ENCODE data around the gene HSD11B1L.
A peak's percentile ranks its signal among the peaks of the same experiment; 100 is the strongest.
"Not testable (repeated sequence)": the region's sequence is repeated elsewhere in the genome, so short reads cannot be mapped to it uniquely, and the experiment has no call there.

HSD11B1L gene

GRCh38 chr19:5703819-5704818 is 23.3 kb downstream of the HSD11B1L start:
- no peak for DNase-seq

DNA sequence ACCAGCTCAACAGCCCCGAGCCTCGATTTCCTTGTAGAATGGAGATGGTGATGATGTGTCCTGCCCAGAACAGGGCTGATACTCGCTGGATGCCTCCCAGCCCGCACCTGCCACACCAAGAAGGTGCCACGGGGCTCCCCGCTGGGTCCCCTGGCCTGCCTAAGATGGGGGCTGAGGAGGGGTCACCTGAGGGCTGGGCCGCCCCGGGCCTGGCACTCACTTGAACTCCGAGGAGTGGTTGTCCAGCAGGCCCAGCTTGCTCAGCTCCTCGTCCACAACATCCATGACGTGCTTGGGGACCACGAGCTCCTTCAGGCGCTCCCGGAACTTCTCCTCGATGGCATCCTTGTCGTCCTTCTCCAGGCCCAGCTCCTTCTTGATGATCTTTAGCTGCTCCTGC is 24.7 kb downstream of the HSD11B1L start:
- DNase-seq, result no peak

DNA sequence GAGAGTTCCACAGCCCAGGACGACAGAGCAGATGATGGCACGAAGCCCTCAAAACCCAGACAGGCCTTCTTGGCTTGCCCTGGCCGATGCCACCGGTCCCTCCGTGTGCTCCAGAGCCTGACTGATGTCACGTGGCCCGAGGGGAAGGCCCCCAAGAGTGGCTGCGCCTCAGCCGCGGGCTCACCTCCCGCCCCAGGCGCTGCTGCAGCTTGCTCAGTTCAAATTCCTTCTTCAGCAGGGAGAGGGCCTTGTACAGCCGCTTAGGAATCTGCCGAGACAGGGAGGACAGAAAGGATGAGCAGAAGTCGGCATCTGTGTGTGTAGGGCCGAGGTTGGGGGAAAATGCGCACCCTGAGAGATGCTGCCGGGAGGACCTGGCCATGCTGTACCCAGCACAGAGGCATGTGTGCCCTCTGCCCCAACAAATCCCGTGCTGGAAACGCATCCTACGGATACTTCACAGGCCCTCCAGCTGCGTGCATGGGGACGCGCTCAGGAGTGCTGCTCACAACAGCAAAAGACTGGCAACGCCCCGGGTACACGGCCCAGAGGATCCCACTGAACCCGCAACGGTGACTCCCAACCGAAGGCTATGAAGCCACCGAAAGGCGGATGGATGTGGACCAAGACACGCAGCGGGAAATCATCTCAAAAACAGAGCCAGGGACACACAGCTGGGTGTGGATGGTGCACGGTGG is 26.2 kb downstream of the HSD11B1L start:
- DNase-seq, result no peak

DNA sequence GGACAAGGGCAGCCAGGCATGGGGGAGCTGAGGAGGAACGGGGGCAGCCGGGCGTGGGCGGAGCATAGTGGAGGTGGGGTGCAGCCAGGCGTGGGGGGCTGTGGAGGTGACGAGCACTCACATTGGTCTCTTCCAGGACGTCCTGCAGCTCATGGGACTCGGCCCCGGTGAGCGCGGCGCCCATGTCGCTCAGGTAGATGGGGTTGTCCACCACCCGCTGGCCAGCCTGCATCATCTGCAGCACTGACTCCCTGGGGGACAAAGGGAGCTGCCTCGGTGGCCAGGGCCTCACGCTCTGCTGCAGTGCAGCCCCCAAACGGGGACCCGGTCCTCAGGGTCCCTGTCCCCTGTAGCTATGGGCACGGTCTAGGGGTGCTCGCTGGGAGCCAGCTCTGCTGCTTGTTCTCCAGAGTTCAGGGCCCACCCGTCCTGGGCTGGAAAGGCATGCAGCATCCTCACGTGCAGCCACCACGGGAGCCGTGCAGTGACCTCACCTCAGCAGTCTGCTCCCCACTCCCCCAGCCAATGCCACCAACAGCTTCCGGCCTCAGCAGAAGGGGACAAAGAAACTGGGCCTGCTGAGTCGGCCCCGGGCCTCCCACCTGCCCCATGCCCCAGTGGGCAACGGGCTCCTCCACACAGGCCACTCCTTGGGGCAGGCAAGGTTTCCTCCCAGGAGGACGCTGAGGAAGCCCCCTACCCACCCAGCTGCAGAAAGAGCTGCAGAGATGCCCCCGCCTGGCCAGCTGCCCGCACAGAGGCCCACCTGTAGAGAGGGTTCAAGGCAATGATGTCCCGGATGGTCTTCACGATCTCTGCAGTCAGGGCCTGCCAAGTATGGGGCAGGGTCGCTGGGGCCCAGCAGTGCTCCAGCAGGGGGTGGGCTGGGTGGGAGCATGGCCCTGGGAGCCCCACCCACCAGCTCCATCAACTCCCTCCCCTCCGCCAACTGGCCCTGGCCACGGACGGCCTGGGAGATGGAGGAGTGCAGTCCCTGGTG is 27.0 kb downstream of the HSD11B1L start:
- no peak for DNase-seq

DNA sequence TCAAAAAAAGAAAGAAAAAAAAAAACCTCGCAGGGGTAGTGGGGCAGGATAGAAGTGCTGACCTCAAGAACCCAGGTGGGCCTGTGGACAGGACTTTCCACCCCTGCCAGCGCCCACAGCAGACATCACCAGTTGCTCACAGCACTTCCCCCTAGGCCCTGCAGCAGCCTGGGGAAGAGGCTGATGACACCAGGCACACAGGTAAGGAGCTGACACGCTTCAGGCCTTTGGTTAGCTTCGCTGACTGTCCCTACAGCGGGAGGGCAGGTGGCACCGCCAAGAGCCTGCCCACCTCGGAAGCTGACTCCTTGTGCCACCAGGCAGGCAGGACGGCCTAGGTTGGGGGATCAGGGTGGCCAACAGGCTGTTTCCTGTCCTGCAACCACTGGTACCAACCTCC is 30.2 kb downstream of the HSD11B1L start:
- DNase-seq, result no peak

GRCh38 chr19:5711713-5712161 is 30.9 kb downstream of the HSD11B1L start:
- no peak for DNase-seq

- DNase-seq, result no peak
These were observed 32.4 kb downstream of the HSD11B1L start for GRCh38 chr19:5713228-5713627.

- no peak for DNase-seq
These were observed 34.0 kb downstream of the HSD11B1L start for GRCh38 chr19:5714816-5715215.

DNA sequence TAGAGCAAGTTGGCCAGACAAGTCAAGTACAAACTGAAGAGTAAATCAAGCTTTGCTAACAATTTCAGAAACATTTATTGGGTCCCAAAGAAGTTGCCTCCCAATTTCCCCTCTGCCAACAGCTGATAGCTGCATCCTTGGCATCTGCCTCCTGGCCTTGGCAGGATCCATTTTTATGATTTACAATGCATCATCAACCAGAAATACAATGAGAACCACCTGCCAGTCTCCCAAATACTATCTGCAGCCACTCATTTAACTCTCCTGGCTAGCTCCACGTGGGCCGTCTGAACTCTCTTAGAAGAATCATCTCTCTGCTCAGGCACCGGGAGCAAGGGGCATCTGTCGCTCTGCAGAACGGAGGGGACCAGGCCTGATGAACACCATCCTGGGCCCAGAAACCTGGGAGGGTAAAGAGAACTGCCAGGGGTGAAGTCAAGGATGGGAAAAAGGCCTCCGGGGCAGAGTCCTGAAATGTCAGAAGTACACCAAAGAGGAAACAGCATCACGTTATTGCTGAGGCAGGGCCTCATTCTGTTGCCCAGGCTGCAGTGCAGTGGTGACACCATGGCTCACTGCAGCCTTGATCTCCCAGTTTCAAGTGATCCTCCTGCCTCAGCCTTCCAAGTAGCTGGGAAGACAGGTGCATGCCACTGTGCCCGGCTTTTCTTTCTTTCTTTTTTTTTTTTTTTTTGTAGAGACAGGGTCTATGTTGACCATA is 36.5 kb downstream of the HSD11B1L start:
- no peak for DNase-seq

DNA sequence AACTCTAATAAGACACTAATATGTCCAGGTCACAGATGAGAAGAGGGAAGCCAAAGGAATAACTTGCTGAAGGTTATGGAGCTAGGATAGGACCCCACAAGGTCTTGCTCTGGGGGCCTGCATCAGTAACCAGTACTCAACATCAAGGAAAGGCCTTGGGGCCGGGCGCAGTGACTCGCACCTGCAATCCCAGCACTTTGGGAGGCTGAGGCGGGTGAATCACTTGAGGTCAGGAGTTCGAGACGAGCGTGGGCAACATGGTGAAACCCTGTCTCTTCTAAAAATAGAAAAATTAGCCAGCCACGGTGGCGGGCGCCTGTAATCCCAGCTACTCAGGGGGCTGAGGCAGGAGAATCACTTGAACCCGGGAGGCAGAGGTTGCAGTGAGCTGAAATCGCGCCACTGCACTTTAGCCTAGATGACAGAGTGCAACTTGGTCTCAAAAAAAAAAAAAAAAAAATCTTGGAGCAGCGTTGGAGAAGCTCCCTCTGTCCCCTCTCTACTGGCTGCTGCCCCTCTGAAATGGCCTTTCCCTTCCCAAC is 37.3 kb downstream of the HSD11B1L start:
- no peak for DNase-seq

GRCh38 chr19:5718579-5719273 is 37.9 kb downstream of the HSD11B1L start:
- DNase-seq, result peak; percentile 10

DNA sequence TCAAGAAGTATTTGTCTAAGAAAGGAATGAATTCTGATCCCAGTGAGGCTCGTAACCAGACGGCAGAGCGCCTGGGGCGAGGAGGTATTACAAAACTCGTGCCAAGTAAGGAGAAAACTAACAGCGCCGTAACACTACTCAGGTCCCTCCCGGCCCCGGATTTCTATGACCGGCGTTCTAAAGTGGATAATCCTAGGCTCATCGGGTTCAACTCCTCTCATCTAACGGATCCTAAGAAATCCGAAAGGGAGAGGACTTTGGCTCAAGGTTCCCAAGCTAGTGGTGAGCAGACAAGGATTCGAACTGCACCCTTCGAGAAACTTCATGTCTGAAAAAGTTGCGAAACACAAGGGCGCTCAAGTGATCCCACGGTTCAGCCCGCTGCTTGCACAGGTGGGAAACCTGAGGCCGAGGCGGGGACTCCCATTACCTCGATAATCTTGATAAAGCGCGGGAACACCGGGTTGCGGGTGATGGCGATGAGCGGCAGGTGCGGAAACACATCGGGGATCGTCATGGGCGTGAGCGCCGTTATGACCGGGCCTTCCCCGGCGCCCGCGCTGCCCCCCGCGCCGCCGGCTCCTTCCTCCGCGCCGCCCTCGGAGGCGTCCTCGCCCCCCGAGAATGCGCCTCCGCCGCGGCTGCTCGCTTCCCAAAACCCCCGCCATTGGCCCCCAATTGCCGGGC is 38.6 kb downstream of the HSD11B1L start:
- DNase-seq, result no peak

DNA sequence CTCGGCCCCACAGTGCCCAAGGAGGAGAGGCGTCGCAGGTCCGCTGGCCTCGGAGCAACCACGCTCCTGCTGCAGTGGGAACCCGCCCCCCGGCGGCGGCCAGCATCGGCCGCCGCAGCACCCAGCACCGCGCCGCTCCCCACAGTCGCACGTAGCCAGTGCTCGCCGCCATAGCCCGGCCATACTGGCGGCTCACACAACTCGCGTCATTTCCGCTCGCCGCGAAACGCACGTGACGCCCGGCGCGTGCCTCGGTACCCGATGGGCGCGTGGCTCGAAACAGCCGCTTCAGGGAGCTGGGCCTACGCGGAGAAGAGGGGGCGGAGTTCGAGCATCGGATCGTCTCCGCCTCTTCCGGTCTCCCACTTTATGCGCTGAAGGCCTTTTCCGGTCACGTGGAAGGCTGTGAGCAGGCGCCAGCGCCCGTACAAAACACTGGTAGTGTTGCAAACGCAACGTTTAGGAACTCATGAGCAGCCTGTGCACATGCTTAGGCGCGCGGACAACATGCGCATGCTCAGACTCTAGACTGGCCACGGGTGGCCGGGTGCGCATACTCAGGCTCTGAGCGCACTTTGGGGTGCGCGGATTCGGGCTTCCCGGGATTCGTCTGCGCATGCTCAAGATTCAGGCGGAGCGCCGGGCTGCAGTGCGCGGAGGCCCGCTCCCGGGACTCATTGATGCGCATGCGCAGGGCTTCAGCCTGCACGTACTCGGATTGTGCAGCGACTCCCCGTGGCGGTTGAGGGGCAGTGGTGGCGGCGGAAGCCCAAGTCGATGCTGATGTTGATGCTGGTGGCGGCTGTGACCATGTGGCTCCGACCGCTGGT is 39.3 kb downstream of the HSD11B1L start, which contains the start of the genes CATSPERD and LONP1:
TSS of gene CATSPERD (plus strand) at position 677 of the 830 bp plus-strand sequence. CDS start at position 778, 101 bp downstream.
TSS of gene LONP1 (minus strand) at position 186 of the 830 bp plus-strand sequence. CDS start at position 172, 14 bp downstream.
- peak; percentile 98 for DNase-seq

GRCh38 chr19:5727453-5728050 is 46.7 kb downstream of the HSD11B1L start:
- DNase-seq, result no peak

GRCh38 chr19:5733172-5733571 is 52.3 kb downstream of the HSD11B1L start:
- DNase-seq, result not testable (repeated sequence)
